BJ (cell line): ENCODE measurements around the gene REELD1. TPM values are rescaled to one million over a fixed set of nuclear protein-coding genes. Genes with fewer than 3 reads are reported as not detected.

Experiments used
- CTCF ChIA-PET: fragments of 350-600 bp; formaldehyde crosslinking; extraction: SDS; loops from one replicate; lab custom pipeline; 2021; ENCODE audit warnings: antibody characterized with exemption, inconsistent platforms; lab: Yijun Ruan, JAX
- POLR2A ChIA-PET: fragments of 300-600 bp; sonication (Branson Sonifier 250); formaldehyde crosslinking; extraction: SDS; loops from one replicate; lab custom pipeline; 2021; ENCODE audit warnings: antibody characterized with exemption; lab: Charles Lee
- DNase-seq: peaks from one replicate; pipeline ENCODE4 v3.0.0-alpha.2; 2011; ENCODE audit warnings: low read depth
- H3K27me3 ChIP-seq: 2 replicates; pipeline ENCODE4 v1.6.0; 2011; ENCODE audit warnings: low read length; ENCODE audit not compliant: control insufficient read depth, insufficient read depth
- H3K36me3 ChIP-seq: 2 replicates; pipeline ENCODE4 v1.5.1; 2011; ENCODE audit warnings: low read length; ENCODE audit not compliant: control insufficient read depth, insufficient read depth
- H3K4me3 ChIP-seq: 2 replicates; pipeline ENCODE4 v1.5.1; 2011; ENCODE audit warnings: low read depth, mild to moderate bottlenecking, control low read depth, low read length
- polyA plus RNA-seq: library from polyadenylated mRNA; depleted of rRNA; stranded (reverse); fragments of >200 nt; gene quantifications from 2 replicates; pipeline ENCODE4 v1.2.3, GENCODE V29; 2011
- TF ChIP-seq, protein P1 (sequence below): IDR thresholded peaks from 2 replicates; pipeline ENCODE4 v1.5.1; 2011; ENCODE audit warnings: low read depth, mild to moderate bottlenecking, control low read depth, inconsistent platforms, low read length, moderate library complexity; ENCODE audit not compliant: insufficient read depth

REELD1 gene
- polyA plus RNA-seq, 1 experiment: not detected

DNA sequence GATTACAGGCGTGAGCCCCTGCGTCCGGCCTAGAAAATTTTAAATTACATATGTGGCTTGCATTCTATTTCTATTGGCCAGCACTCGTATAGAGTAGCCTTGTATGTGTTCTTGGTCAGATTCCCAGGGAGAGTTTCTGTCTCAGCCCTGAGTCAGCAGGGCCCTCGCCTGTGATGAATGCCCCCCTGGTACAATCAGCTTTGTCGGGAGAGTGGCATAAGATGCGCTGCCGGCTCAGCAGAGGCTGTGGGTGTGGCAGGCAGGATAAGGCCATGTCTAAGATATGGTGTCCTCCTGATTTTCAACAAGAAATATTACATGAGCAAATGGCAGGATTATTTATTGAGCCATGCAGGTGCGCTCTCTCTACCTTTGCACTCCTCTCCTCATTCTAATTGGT, 1.6 kb upstream of the REELD1 start:
- ChIA-PET POLR2A (no interaction called here), CTCF (no interaction called here)
- TF ChIP-seq, protein P1, sequence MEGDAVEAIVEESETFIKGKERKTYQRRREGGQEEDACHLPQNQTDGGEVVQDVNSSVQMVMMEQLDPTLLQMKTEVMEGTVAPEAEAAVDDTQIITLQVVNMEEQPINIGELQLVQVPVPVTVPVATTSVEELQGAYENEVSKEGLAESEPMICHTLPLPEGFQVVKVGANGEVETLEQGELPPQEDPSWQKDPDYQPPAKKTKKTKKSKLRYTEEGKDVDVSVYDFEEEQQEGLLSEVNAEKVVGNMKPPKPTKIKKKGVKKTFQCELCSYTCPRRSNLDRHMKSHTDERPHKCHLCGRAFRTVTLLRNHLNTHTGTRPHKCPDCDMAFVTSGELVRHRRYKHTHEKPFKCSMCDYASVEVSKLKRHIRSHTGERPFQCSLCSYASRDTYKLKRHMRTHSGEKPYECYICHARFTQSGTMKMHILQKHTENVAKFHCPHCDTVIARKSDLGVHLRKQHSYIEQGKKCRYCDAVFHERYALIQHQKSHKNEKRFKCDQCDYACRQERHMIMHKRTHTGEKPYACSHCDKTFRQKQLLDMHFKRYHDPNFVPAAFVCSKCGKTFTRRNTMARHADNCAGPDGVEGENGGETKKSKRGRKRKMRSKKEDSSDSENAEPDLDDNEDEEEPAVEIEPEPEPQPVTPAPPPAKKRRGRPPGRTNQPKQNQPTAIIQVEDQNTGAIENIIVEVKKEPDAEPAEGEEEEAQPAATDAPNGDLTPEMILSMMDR: no peak

DNA sequence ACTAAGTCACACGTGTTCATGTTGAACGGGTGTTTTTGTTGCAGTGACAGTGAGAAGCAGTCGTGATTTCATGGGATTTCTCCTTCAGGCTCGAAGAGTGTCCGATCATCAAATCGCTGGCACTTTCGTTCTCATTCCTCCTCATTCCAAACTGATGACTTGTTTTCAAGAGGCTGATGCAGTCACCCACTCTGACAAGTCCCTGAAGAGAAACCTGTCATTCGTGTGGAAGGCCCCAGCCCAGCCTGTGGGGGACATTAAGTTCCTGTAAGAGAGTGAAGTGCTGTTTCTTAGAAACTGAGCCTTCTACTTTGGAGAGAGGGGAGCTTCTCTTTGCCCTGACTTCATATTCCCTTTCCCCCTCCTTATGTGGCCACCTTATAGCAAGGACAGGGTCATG, 8.0 kb downstream of the REELD1 start:
- ChIA-PET POLR2A (no interaction called here), CTCF (no interaction called here)
- TF ChIP-seq, protein P1: no peak
- H3K36me3 ChIP-seq: no peaks in the 10 kb centered on the region
- DNase-seq: no peak
- peaks cover 1% of the 10 kb centered on the region; the same call in 1 of the 2 replicates for H3K27me3 ChIP-seq
- no peak overlapping the region for H3K4me3 ChIP-seq

More for the DNA sequence above, 1.6 kb upstream of the REELD1 start:
- no peaks in the 10 kb centered on the region for H3K36me3 ChIP-seq
- no peak overlapping the region for H3K4me3 ChIP-seq
- DNase-seq: no peak
- H3K27me3 ChIP-seq: no peaks in the 10 kb centered on the region

DNA sequence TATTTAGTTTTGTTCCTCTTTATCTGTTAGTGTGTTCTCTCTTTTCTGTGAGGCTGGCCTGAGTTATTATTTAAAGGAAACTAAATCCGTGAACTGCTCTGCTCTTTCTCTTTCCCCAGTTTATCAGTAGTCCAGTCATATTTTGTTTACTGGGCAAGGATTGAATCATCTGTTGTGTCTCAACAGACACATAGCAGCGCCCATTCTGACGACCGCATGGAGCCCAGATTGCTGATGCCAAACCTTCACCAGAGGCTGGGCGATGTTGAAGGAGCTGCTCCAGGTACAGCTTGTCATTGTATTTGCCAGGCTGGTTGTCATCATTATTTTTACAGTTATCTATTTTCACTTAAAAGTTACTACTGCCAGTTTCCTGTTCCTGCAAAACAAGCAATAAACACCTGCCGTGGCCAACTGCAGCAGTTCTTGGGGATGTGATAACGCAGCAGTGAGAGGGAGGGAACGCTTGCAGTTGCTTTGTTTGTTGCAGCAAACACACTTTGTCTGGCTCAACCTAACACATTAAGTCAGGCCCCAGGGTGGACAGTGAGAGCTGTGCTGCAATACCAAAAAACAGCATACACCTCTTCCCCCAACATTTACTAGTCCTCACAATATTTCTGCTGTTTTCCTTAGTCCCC, 10.1 kb downstream of the REELD1 start:
- no peak overlapping the region for H3K4me3 ChIP-seq
- H3K36me3 ChIP-seq: no peaks in the 10 kb centered on the region
- peaks cover 1% of the 10 kb centered on the region for H3K27me3 ChIP-seq
- TF ChIP-seq, protein P1: no peak
- POLR2A ChIA-PET: no interaction called here
- DNase-seq: no peak
- CTCF ChIA-PET: no interaction called here

DNA sequence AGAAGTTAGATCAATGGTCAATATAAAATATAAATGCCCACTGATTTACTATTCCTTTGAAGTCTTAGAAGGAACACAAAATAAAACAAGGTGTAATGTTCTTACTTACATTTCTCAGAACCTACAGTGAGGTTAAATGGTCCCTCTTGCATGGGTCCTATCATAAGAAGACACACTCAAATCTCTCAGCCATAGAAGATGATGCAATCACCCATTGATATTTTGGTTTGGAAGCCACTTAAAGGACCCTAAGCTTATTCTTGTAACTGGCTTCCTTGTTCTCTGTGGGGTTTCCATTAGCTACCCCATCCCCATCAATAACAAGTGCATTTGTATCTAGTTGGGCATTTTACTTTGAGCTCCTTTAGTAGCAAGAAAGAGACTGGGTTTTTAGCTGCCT, 15.1 kb downstream of the REELD1 start:
- Histone ChIP-seq H3K4me3 (no peak overlapping the region), H3K27me3 (peaks cover 1% of the 10 kb centered on the region), H3K36me3 (no peaks in the 10 kb centered on the region)
- no peak for DNase-seq
- POLR2A ChIA-PET: no interaction called here
- CTCF ChIA-PET: no interaction called here
- TF ChIP-seq, protein P1: no peak

DNA sequence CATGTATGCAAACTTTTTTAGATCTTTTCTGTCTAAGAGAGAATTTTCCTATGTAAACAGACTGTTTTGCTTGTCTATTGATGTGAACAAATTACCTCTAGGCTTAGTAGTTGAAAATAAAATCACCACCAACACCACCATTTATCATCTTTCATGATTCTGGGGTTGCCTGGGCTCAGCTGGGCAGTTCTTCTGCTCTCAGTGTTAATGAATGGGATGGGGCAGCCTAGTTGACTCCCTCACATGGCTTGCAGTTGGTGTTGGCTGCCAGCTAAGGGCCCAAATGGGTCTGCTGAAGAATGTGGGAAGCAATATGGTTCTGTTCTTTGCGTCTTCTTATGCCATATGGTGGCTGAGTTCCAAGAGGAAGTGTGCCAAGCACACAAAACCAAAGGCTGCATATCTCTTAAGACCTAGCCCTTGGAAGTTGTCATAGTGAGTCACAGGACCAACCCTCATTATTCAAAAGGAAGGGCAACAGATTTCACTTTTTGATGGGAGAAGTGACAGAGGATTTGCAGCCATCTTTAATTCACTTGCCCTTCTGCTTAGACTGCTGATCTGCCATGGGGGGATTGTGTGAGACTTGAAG, 17.9 kb downstream of the REELD1 start:
- Histone ChIP-seq H3K36me3 (no peaks in the 10 kb centered on the region), H3K27me3 (peaks cover under 1% of the 10 kb centered on the region), H3K4me3 (no peak overlapping the region)
- ChIA-PET POLR2A (no interaction called here), CTCF (no interaction called here)
- TF ChIP-seq, protein P1: no peak
- DNase-seq: no peak
